GM19463 (cell line): ENCODE data around the gene FTL.

Source experiments
- ATAC-seq: cut with Tn5 transposase; IDR thresholded peaks from one replicate; pipeline ENCODE4 v1.9.1; 2021; ENCODE audit warnings: mild to moderate bottlenecking, moderate library complexity; ENCODE audit not compliant: unreplicated experiment

The FTL gene

GRCh38 chr19:48964205-48965039 lies 687 bp upstream of the FTL start:
- ATAC-seq: no peak

- ATAC-seq: peak; percentile 16
Observed at GRCh38 chr19:48965806-48966540, 864 bp downstream of the FTL start.

GRCh38 chr19:48966541-48967345 lies 1.6 kb downstream of the FTL start:
- ATAC-seq: no peak

DNA sequence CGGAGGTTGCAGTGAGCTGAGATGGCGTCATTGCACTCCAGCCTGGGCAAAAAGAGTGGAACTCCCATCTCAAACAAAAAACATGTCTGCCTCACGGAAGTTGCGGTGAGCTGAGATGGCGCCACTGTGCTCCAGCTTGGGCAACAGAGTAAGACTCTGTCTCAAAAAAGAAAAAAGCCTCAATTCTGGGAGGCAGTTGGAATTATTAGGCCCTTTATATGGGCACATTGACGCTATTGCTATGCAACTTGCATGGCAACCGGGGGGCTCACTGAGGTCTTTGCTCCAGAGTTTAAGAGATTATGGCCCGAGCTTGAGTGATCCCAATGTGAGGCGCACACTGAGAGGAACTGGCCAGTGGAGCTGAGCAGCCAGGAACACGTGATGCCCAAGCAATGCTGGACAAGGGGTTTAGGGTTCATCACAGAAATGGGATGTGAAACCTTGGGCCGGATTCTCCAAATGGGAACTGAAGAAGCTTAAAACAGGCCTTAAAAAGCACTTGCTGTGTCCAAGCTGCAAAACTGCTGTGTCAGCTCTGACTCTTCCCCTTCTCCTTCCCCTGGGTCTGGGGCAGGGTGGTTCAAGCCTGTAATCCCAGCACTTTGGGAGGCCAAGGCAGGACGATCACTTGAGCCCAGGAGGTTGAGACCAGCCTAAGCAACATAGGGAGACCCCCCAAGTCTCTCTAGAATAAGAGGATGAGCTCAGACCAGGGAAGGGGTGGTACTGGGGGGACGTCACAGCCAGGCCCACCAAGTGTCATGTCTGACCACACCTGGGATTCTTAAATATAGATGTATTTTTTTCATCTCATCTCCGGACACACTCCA lies 2.5 kb downstream of the FTL start:
- no peak for ATAC-seq

- ATAC-seq: no peak
Observed at GRCh38 chr19:48968179-48968661, 3.1 kb downstream of the FTL start.

GRCh38 chr19:48968813-48969218 lies 3.7 kb downstream of the FTL start:
- ATAC-seq: no peak

DNA sequence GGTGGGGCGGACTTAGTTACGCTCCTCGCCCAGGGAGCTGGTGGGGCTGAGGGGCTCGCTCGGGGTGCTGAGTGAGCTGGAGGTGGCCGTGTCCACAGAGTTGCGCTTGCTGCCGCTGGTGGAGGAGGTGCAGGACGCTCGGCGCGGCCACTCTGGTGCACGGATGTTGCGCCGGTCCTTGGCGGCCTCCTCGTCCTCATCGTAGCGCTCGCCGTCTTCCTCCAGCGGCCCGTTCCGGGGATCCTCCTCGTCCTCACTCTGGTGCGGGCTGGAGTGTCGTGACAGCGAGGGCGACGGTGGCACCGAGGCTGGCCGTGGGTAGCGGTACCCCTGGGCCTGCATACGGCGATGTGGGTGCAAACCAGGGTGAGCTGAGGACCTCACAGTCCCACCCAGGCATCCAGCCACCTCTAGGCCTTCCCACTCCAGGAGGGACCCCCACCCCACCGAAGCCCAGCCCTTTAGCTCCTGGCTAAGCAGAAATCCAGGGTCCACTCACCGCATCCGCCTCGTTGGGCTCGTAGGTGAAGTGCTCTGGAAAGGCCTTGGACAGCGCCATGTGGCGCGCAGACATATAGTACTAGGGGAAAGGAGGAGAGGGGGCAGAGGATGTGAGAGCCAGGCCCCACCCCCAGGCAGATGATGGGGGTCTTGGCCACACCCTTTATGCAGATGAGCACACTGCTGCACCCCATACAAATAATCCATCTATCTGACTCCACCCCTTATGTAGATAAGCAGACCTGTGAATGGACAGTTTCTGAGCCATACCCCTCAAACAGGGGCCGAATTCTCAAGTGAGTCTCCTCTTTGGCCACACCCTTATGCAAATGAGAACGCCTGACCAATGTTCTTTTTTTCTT lies 4.4 kb downstream of the FTL start:
- no peak for ATAC-seq

GRCh38 chr19:48970139-48970766 lies 5.1 kb downstream of the FTL start:
- no peak for ATAC-seq

DNA sequence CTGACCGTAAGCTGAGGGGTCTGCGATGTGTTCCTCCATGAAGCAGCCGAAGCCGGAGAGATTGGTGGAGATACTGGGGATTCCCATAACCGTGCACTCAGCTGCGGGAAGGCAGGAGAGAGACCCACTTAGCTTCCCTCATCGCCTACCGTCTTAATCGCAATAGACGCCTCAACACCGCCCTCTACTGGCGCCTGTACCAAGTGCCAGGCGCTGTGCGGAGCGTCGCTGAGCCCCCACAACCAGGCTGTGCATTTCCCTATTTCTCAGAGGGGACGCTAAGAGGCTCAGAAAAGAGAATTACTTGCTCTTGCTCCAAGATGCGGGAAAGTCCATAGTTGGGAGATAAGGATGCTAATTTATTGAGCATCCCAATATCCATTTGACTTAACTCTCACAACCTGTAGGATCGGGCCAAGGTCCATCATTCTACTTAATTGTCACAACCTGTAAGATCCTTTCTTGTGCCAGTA lies 5.8 kb downstream of the FTL start:
- no peak for ATAC-seq

- ATAC-seq: no peak
Observed at GRCh38 chr19:48975947-48976847, 11.1 kb downstream of the FTL start.

DNA sequence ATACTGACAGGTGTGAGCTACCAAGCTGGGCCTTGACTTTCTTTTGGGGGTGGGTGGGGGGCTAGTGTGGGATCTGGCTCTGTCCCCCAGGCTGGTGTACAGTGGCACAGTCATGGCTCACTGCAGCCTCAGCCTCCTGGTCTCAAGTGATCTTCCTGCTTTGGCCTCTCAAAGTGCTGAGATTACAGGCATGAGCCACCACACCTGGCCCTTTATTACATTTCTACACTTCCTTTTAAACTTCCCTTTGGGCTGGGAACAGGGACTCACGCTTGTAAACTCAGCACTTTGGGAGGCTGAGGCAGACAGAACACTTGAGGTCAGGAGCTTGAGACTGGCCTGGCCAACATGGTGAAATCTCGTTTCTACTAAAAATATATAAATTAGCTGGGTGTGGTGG lies 12.0 kb downstream of the FTL start:
- no peak for ATAC-seq

DNA sequence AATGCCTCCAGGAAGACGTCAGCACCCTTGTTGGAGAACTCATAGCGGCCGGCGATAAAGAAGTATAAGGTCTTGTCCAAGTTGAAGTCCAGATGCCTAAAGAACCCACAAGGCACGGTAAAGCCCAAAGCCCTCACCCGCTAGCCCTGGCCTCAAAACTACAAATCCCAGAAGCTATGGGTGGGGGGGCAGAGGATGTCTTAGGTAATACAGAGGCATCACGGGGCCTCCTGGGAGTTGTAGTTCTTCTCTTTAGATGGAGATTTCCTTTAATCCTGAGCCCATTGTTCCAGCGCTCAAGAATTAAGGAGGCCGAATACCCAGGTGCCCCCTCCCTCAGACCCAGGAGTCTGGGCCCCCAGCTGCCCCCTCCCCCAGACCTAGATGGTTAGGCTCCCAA lies 17.2 kb downstream of the FTL start:
- no peak for ATAC-seq

GRCh38 chr19:48985711-48986110 lies 20.6 kb downstream of the FTL start:
- no peak for ATAC-seq

- ATAC-seq: no peak
Observed at GRCh38 chr19:48986211-48986610, 21.1 kb downstream of the FTL start.

DNA sequence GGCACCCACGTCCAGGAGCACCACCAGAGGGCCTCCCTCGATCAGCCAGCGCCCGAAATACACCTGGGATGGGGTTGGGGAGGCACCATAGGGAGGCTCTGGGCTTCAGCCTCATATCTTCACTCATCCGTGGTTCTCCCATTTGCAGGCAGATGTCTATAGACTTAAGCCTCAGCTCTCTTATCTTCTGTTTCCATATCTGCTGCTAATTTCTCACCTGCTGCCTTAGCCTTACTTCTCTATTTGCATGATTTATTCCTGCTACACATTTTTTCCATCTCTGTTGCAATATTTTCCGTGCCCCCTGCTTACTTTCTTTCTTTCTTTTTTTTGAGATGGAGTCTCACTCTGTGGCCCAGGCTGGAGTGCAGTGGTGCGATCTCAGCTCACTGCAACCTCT lies 22.2 kb downstream of the FTL start:
- ATAC-seq: no peak

DNA sequence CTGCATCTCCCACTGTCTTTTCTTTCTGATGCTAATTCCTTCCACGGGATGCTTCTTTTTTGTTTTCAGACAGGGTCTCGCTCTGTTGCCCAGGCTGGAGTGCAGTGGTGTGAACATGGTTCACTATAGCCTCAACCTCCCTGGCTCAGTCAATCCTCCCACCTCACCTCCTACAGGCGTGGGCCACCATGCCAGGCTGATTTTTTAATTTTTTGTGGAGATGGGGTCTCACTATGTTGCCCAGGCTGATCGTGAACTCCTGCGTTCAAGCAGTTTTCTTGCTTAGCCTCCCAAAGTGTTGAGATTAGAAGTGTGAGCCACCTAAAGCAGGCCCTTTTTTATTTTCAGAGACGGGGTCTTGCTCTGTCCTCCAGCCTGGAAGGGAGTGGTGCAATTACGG lies 23.2 kb downstream of the FTL start:
- ATAC-seq: no peak

DNA sequence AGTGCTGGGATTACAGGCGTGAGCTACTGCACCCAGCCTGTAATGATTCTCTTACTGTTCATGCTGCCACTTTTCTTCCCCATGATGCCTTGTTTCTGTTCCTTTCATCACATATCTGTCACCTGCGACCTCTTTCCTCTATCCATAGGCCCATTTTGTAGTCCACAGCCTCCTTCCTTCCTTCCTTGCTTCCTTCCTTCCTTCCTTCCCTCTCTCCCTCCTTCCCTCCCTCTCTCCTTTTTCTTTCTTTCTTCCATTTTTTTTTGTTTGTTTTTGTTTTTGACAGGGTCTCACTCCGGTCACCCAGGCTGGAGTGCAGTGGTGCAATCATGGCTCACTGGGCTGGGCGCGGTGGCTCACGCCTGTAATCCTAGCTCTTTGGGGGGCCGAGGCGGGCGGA lies 23.8 kb downstream of the FTL start:
- no peak for ATAC-seq

GRCh38 chr19:48989701-48990291 lies 24.7 kb downstream of the FTL start:
- ATAC-seq: no peak
